HTR-8/SVneo (cell line): ENCODE results near the gene KRT24.

ENCODE experiments used
- DNase-seq: peaks from one replicate; pipeline ENCODE4 v3.0.0; 2011; ENCODE audit warnings: low spot score, mixed read lengths; ENCODE audit not compliant: insufficient read length
- FAIRE-seq: peaks from 2 replicates; lab custom pipeline; 2011; peaks lifted over from hg19 to GRCh38; lab: Jason Lieb, UNC

The KRT24 gene

DNA sequence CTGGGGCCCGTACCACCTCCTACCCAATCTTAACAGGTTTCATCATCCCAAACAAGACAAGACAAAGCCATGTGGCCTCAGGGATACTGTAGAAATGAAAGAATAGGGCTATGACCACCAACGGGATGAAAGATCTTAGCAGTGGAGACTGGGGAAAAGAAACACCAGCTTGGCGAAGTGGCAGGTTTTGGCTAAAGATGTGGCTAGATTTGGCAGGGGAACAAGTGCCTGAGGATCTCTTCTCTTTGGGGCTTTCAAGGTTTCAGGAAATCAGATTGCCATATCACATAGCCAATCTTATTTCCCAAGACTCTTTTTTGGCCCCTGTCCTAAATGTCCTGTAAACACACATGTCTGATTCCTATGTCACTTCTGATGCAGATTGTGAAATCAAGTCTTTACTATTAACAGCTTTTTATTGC, 6.9 kb downstream of the KRT24 start:
- DNase-seq (no peak), FAIRE-seq (no peak)

DNA sequence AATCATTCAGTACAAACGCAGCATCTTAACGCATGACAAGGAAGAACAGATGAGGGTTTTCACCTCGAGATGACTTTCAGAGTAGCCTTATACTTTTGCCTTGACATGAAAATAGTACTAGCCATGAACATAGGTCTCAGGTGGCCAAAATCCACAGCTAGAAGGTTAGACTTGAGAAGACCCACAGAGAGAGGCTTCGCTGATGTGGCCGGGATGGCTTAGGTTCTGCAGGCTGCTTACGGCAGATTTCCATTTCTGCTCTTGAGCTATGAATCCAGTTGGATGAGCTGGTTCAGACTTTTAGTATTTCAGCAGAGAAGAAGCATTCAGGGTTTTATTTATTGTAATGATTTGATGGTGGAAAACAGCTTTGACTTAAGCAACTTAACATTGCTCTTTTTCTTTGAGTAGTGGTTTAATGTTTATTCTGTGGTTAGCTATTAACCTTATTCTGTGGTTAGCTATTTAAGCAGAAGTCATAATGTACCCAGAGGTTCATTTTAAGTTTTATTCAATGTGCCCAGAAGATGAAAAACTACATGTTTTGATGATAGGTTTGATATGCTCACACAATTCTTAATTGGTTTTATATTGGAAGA, 7.6 kb downstream of the KRT24 start:
- DNase-seq (no peak), FAIRE-seq (no peak)

DNA sequence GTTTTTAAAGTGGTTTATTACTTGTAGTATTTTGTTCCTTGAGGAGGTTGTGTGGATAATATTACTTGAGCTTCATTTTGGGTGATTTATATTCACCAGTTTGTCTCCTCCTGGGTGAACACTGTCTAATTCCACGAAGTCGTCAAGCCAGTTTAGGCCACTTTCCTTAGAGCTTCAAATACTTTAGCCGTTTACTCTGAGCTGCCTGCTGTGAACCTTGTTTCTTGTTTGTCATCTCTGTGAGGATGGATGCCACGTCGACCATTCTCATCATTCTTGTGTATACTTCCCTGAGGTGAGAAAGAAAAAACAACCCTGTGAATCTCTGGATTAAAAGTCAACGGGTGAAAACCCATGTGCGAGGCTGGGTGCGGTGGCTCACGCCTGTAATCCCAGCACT, 9.0 kb downstream of the KRT24 start:
- DNase-seq: no peak
- FAIRE-seq: no peak

- DNase-seq: no peak
- FAIRE-seq: no peak
These were observed 16.4 kb downstream of the KRT24 start for GRCh38 chr17:40687106-40687505.

DNA sequence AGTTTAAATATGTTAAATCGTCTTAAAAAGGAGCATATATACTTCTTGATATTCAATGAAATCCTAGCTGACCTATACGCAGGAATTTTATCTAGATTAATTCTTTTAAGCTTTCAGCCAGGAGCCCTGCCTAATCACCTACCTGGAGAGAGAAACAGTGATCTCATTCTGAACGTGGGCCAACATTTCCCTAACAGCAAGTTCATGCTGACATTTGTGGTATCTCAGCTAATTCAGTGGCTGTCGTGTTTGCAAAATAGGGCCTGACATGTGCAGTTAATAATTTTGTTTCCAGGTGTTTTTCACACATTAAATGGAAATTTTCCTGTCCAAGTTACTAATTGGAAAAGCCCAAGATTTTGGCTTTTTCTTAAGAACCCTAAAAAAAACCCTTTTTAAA, 17.4 kb downstream of the KRT24 start:
- DNase-seq (no peak), FAIRE-seq (no peak)

GRCh38 chr17:40680998-40681397, 22.6 kb downstream of the KRT24 start:
- no peak for FAIRE-seq
- no peak for DNase-seq

GRCh38 chr17:40679523-40679907, 24.0 kb downstream of the KRT24 start:
- FAIRE-seq (no peak), DNase-seq (no peak)

- DNase-seq: no peak
These were observed 24.5 kb downstream of the KRT24 start for GRCh38 chr17:40678902-40679522.

DNA sequence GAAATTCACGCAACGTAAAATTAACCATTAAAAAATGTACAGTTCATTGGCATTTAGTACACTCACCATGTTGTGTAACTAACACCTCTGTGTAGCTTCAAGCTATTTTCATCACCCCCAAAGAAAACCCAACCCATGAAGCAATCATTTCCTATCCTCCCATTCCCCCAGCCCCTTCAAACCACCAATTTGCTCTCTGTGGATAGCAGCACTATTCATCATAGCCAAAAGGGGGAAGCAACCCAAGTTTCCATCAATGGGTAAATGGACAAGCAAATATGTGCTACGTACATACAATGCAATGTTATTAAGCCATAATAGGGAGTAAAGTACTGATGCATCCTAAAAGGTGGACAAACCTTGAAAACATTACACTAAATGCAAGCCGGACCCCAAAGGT, 27.6 kb downstream of the KRT24 start:
- FAIRE-seq (no peak), DNase-seq (no peak)

More at GRCh38 chr17:40678902-40679522, 24.5 kb downstream of the KRT24 start:
- peak; percentile 26 for FAIRE-seq

DNA sequence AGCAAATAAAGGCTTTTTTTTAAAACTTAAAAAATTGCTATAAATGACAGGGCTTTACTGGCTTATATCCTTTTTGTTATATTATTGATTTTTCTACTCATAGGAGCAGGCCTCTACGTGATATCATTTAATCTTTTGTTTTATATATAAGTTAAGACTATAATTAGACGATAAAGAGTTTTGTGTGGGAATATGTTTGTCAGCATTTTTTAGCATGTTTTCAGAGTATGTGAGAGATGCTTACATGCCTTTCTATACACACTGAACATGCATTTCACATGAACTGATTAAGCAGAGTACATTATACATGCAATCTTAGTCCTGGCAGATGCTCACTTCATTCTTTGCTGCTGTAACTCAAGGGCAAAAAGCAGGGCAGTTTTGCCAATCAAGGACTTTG, 30.9 kb downstream of the KRT24 start:
- DNase-seq: no peak
- FAIRE-seq: no peak

- DNase-seq: no peak
- FAIRE-seq: peak; percentile 63
These were observed 32.3 kb downstream of the KRT24 start for GRCh38 chr17:40671282-40671681.

DNA sequence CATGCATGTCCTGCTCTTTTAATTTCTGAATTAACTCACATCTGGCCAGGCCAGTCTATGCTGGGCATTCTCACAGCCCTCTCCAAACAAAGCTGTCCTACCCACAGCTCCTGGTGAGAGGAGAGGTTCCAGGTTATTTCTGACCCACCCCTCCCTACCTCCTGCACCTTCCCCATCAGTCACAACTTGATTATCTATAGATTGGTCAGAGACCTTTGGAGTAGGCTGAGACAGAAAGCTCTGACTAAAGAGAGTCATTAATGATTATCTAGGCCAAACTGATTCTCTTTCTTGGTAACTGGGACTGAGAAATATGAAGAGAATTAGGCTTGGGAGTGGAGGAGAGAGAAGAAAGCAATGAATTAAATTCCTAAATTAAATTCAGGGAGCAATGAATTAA, 37.2 kb downstream of the KRT24 start:
- FAIRE-seq: peak; percentile 31
- DNase-seq: no peak

- FAIRE-seq: no peak
These were observed 38.8 kb downstream of the KRT24 start, which contains the start of gene KRT222 for GRCh38 chr17:40664582-40665333. KRT222 (minus strand) TSS chr17:40665177; CDS start chr17:40665099, 78 bp downstream.

GRCh38 chr17:40663252-40663651, 40.3 kb downstream of the KRT24 start:
- DNase-seq (no peak), FAIRE-seq (no peak)

More at GRCh38 chr17:40664582-40665333, 38.8 kb downstream of the KRT24 start, which contains the start of gene KRT222:
- no peak for DNase-seq

DNA sequence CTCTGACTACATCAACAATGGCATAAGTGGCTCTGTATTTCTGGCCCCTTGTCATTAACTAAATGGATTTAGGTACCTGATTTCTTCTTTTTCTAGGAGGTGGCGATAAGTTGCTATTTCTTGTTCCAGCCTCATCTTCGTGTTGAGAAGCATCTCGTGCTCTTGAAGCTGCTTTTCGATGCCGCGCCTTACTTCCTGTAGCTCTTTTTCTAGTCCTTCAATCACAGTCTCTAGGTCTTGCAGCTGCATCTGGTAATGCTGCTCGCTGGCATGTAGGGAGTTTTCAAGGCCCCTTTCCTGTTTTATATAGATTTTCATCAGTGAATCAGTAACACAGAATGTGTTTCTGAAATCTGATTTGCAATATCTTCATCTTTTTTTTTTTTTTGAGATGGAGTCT, 43.6 kb downstream of the KRT24 start:
- FAIRE-seq (no peak), DNase-seq (no peak)

DNA sequence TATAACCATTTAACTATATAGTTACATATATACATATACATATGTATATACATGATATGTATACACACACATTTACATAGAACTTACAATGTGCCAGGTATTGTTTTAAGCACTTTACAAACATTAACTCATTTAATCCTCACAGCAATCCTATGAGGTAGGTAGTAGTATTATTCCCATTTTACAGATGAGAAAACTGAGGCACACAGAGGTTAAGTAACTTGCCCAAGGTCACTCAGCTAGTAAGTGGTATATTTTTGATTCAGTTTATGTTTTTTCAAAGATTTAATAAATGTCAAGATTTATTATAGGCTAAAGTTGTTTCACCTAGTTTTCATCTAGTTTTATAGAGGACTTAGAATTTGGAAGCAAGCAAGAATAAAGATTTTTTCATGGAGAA, 45.2 kb downstream of the KRT24 start:
- no peak for FAIRE-seq
- DNase-seq: no peak

DNA sequence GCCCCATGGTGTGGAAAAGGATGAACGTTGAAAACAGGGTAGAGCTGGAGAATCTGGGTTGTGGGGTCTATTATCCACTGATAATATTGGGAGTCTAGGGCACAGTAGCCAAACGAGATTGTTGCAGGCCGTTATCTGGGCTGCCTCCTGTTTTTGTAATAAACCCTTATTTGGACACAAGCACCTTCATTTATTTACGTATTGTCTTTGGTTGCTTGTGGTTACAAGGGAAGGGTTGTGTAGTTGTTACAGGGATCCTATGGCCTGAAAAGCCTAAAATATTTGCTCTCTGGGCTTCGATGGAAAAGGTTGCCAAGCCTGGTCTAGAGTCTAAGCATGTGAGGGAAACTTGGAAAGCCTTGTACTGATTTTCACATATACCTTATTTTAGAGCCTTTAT, 51.6 kb downstream of the KRT24 start:
- FAIRE-seq: no peak

DNA sequence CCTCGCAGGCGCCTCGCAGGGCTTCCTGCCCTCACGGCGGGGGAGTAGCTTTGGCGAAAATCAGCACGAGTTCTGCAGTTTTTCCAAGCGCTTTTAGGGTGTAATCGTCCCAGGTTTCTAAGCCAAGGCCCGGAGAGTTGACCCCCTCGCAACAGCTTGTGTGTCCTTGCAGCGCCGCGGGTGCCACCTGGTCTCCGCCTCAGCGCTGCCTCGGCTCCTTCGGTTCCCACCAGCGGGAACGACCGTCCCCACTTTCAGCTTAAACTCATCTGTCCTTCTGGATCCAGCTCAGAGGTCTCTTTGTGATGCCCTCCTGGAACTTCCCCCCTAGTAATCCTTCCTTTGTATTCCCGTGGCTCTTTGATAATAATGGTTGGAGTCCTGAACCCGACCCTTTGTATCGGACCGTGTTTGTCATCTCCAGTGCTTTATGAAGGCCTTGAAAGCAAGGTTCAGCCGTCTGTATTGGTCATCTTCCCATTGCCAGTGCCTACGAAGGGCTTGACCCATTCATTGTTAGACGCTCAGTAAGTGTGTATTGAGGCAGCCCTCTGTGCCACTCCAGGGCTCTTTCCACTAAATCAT, 55.1 kb downstream of the KRT24 start:
- FAIRE-seq (no peak), DNase-seq (no peak)

More for the DNA sequence above, 51.6 kb downstream of the KRT24 start:
- DNase-seq: no peak
